Measurements from ENCODE around the gene CNTN1. TPM values are rescaled to one million over a fixed set of nuclear protein-coding genes. Genes with fewer than 3 reads are reported as not detected.
A peak's percentile ranks its signal among the peaks of the same experiment; 100 is the strongest.

CNTN1 gene
- total and polyA plus RNA-seq, 2 of the 8 experiments (the other 6 are each of a cell fraction or from before 2014, with no cell fraction given): 7.2 to 21.8 TPM

- no peak overlapping the region for H2BK12ac ChIP-seq (ENCODE audit: low read depth, low read length)
- ChIA-PET CTCF (ENCODE audit: partially characterized antibody) (no interaction called here), POLR2A (ENCODE audit: partially characterized antibody) (no interaction called here)
- no peaks in the 10 kb centered on the region for H3K4me1 ChIP-seq (replicated peaks in 1 of 4; ENCODE audit: control insufficient read depth in 3 of 4, insufficient read depth in 4 of 4, low read length in 3 of 4)
- WGBS, 2 experiments (ENCODE audit: extremely low coverage in 1 of 2, insufficient coverage in 1 of 2, insufficient read length in 1 of 2, insufficient replicate concordance in 2 of 2, low coverage in 1 of 2, low lambda C conversion rate in 2 of 2, missing lambda C conversion rate in 1 of 2): 71% methylated on average over 1 of the region's 1 CpG; no CpG with 5 or more reads in 1 of the 2 experiments
- no peak overlapping the region for H3K27ac ChIP-seq (ENCODE audit: low read depth, low read length)
- no peak overlapping the region for H2BK20ac ChIP-seq (ENCODE audit: low read length)
- H4K5ac ChIP-seq (ENCODE audit: insufficient read length, low read depth, low read length): no peak overlapping the region
- no peak overlapping the region for H3K14ac ChIP-seq (ENCODE audit: insufficient read length)
- no peak overlapping the region for H2BK5ac ChIP-seq (ENCODE audit: low read depth, low read length)
- no peaks in the 10 kb centered on the region for H3K79me1 ChIP-seq (ENCODE audit: low read depth, low read length)
- no peak overlapping the region for H3K4me3 ChIP-seq (ENCODE audit: extremely low read depth in 1 of 4, insufficient read depth in 2 of 4, low read depth in 3 of 4, low read length in 4 of 4)
- H3K9me3 ChIP-seq (ENCODE audit: insufficient read depth in 2 of 2, low read depth in 1 of 2, low read length in 1 of 2): no peaks in the 10 kb centered on the region
- no peaks in the 10 kb centered on the region for H3K27me3 ChIP-seq (replicated peaks in 1 of 4; ENCODE audit: control insufficient read depth in 3 of 4, extremely low read depth in 1 of 4, insufficient read depth in 3 of 4, low read length in 3 of 4)
- H4K91ac ChIP-seq (replicated peaks; ENCODE audit: insufficient read length, low read length): no peak overlapping the region
- FAIRE-seq (peak; percentile 19), DNase-seq (ENCODE audit: low read depth in 1 of 2, low spot score in 2 of 2) (no peak)
- no peak overlapping the region for H2BK120ac ChIP-seq (replicated peaks; ENCODE audit: low read depth, low read length)
- no peaks in the 10 kb centered on the region for H3K79me2 ChIP-seq (ENCODE audit: control insufficient read depth in 1 of 2, insufficient read depth in 2 of 2, low read length in 2 of 2)
- no peaks in the 10 kb centered on the region for H3K23me2 ChIP-seq (ENCODE audit: low read depth, low read length)
- no peak overlapping the region for H3K56ac ChIP-seq (replicated peaks; ENCODE audit: insufficient read length, low read depth, low read length)
- no peak overlapping the region for H4K8ac ChIP-seq (ENCODE audit: extremely low read depth, insufficient read depth, low read length)
- H3K18ac ChIP-seq (ENCODE audit: extremely low read depth, low read length): no peak overlapping the region
- no peak for TF ChIP-seq SP2 (IDR thresholded peaks at IDR 0.05; ENCODE audit: low read length)
- no peak for TF ChIP-seq NANOG (IDR thresholded peaks at IDR 0.05; ENCODE audit: insufficient read depth, low read depth, low read length, poor library complexity, severe bottlenecking)
- no peak for TF ChIP-seq TAF7 (optimal IDR thresholded peaks at IDR 0.05; ENCODE audit: borderline replicate concordance, low read depth, low read length)
- TF ChIP-seq SIX5 (IDR thresholded peaks at IDR 0.05; ENCODE audit: low read depth, low read length): no peak
- TF ChIP-seq NRF1 (IDR thresholded peaks at IDR 0.05; ENCODE audit: low read depth, low read length): no peak
- TF ChIP-seq CTBP2 (IDR thresholded peaks at IDR 0.05; ENCODE audit: borderline replicate concordance, insufficient read depth, insufficient read length, low read length): no peak
- TF ChIP-seq TBP (IDR thresholded peaks at IDR 0.05; ENCODE audit: low read depth, low read length): no peak
- no peak for TF ChIP-seq RFX5 (IDR thresholded peaks at IDR 0.05; ENCODE audit: borderline replicate concordance, low read depth, low read length)
- no peak for TF ChIP-seq RAD21 (IDR thresholded peaks at IDR 0.05 in 1 of 2, conservative IDR thresholded peaks at IDR 0.05 in 1 of 2; ENCODE audit: low read depth in 2 of 2, low read length in 2 of 2)
- TF ChIP-seq ATF3 (IDR thresholded peaks at IDR 0.05; ENCODE audit: insufficient read depth, low read depth, low read length): no peak
- TF ChIP-seq POLR2A (IDR thresholded peaks at IDR 0.05; ENCODE audit: control extremely low read depth in 1 of 2, low read depth in 2 of 2, low read length in 2 of 2): no peak
- no peak for TF ChIP-seq HDAC2 (IDR thresholded peaks at IDR 0.05; ENCODE audit: borderline replicate concordance in 1 of 2, low read depth in 2 of 2, low read length in 2 of 2)
- TF ChIP-seq JUN (IDR thresholded peaks at IDR 0.05; ENCODE audit: low read depth, low read length): no peak
- no peak overlapping the region for H2BK15ac ChIP-seq (ENCODE audit: low read length)
- H3K4ac ChIP-seq (replicated peaks; ENCODE audit: insufficient read length, low read depth, low read length): no peak overlapping the region
- H3K9ac ChIP-seq (replicated peaks in 1 of 4; ENCODE audit: extremely low read depth in 1 of 4, low read depth in 3 of 4, low read length in 3 of 4): no peak overlapping the region
- no peaks in the 10 kb centered on the region for H4K20me1 ChIP-seq (replicated peaks in 1 of 2; ENCODE audit: control insufficient read depth in 1 of 2, insufficient read depth in 2 of 2, low read length in 2 of 2)
- no peak overlapping the region for H3K23ac ChIP-seq (ENCODE audit: insufficient read length)
- no peak overlapping the region for H3K4me2 ChIP-seq (ENCODE audit: insufficient read depth in 1 of 2, low read depth in 2 of 2, low read length in 2 of 2)
- no peak overlapping the region for H2AK5ac ChIP-seq (ENCODE audit: low read depth, low read length)
- H2AFZ ChIP-seq (ENCODE audit: low read length): no peak overlapping the region
- H3K36me3 ChIP-seq (ENCODE audit: control insufficient read depth in 2 of 4, insufficient read depth in 4 of 4, low read length in 3 of 4): no peaks in the 10 kb centered on the region
These were observed 300.4 kb downstream of the CNTN1 start for GRCh38 chr12:40992674-40993073.

Measured in H1 (cell line).